Activated T-cell treated with anti-CD3 and anti-CD28 coated beads for 24 hours (primary cell): ENCODE results near the gene CADM2.

Experiments used
- DNase-seq: peaks from one replicate; pipeline ENCODE4 v3.0.0-alpha.2; 2020; ENCODE audit warnings: low read depth

Gene CADM2

GRCh38 chr3:84984429-84984828 lies 25.6 kb downstream of the CADM2 start:
- no peak for DNase-seq

- DNase-seq: no peak
Observed at GRCh38 chr3:84985795-84986194, 27.0 kb downstream of the CADM2 start.

GRCh38 chr3:84987706-84988504 lies 29.1 kb downstream of the CADM2 start:
- DNase-seq: no peak

- DNase-seq: no peak
Observed at GRCh38 chr3:84989102-84989501, 30.3 kb downstream of the CADM2 start.

GRCh38 chr3:84991422-84991900 lies 32.7 kb downstream of the CADM2 start:
- DNase-seq: no peak

- no peak for DNase-seq
Observed at GRCh38 chr3:84993956-84994355, 35.2 kb downstream of the CADM2 start.

- no peak for DNase-seq
Observed at GRCh38 chr3:84998545-84998944, 39.8 kb downstream of the CADM2 start.

- DNase-seq: no peak
Observed at GRCh38 chr3:85003479-85003878, 44.7 kb downstream of the CADM2 start.

- no peak for DNase-seq
Observed at GRCh38 chr3:85004147-85004546, 45.4 kb downstream of the CADM2 start.

- no peak for DNase-seq
Observed at GRCh38 chr3:85005946-85006345, 47.2 kb downstream of the CADM2 start.

- no peak for DNase-seq
Observed at GRCh38 chr3:85007195-85008094, 48.7 kb downstream of the CADM2 start.

GRCh38 chr3:85020828-85021227 lies 62.0 kb downstream of the CADM2 start:
- no peak for DNase-seq

- DNase-seq: no peak
Observed at GRCh38 chr3:85030052-85030451, 71.3 kb downstream of the CADM2 start.

- no peak for DNase-seq
Observed at GRCh38 chr3:85037203-85037602, 78.4 kb downstream of the CADM2 start.

GRCh38 chr3:85041001-85041400 lies 82.2 kb downstream of the CADM2 start:
- DNase-seq: no peak

GRCh38 chr3:85041562-85042055 lies 82.8 kb downstream of the CADM2 start:
- no peak for DNase-seq

- no peak for DNase-seq
Observed at GRCh38 chr3:85050821-85051220, 92.0 kb downstream of the CADM2 start.

- DNase-seq: no peak
Observed at GRCh38 chr3:85051786-85052185, 93.0 kb downstream of the CADM2 start.

GRCh38 chr3:85053626-85054025 lies 94.8 kb downstream of the CADM2 start:
- DNase-seq: no peak

- DNase-seq: no peak
Observed at GRCh38 chr3:85054579-85054978, 95.8 kb downstream of the CADM2 start.

- DNase-seq: no peak
Observed at GRCh38 chr3:85068911-85069310, 110.1 kb downstream of the CADM2 start.

GRCh38 chr3:85074003-85074402 lies 115.2 kb downstream of the CADM2 start:
- no peak for DNase-seq

- no peak for DNase-seq
Observed at GRCh38 chr3:85075663-85076062, 116.9 kb downstream of the CADM2 start.
